Measurements from ENCODE around the gene PCDHB8. TPM values are rescaled to one million over a fixed set of nuclear protein-coding genes. Genes with fewer than 3 reads are reported as not detected.
"Not testable (repeated sequence)": the region's sequence is repeated elsewhere in the genome, so short reads cannot be mapped to it uniquely, and the experiment has no call there.

PCDHB8 gene
- total RNA-seq, 1 experiment from 2014 or later: 7.6 TPM

DNA sequence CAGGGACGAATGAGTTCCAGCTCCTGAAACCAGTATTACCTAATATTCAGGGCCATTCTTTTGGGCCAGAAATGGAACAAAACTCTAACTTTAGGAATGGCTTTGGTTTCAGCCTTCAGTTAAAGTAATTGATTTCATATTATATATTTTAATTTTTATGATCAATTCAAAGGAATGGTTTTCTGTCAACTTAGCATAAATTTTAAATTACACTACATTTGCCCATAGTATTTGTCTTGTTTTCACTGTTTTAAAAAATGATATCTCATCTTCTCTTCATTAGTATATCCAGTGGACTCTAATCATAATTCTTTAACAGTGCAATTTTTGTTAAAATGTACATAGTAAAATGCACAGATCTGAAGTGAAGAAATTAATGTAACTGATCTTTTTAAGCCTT is 2.7 kb downstream of the PCDHB8 start:
- CTCF ChIA-PET: no interaction called here

DNA sequence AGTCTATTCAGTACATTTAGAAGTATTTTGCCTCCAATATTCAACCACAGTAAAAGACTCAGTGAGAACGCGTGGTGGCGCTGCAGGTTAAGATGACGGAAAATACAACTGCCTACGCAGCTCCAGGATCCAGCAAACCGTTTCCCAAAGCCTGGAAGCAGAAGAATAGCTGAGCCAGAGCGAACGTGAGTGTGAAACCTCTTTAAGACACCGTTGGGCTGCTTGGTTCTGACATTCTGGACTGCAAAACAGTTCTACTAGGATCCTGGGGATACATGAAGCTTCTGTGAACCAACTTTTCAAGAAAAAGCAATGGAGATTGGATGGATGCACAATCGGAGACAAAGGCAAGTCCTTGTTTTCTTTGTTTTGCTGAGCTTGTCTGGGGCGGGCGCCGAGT is 4.7 kb downstream of the PCDHB8 start, which contains the start of gene PCDHB16:
Gene PCDHB16 (plus strand): TSS at position 140 of the 400 bp plus-strand sequence. CDS start 173 bp downstream, at position 313.
- intact Hi-C loops (cut with micrococcal nuclease; ENCODE audit: unreplicated experiment): no loop called here
- no peaks in the 10 kb centered on the region for H3K9me3 ChIP-seq (ENCODE audit: control insufficient read depth, insufficient read depth, low read depth, low read length)
- TF ChIP-seq, protein P1, sequence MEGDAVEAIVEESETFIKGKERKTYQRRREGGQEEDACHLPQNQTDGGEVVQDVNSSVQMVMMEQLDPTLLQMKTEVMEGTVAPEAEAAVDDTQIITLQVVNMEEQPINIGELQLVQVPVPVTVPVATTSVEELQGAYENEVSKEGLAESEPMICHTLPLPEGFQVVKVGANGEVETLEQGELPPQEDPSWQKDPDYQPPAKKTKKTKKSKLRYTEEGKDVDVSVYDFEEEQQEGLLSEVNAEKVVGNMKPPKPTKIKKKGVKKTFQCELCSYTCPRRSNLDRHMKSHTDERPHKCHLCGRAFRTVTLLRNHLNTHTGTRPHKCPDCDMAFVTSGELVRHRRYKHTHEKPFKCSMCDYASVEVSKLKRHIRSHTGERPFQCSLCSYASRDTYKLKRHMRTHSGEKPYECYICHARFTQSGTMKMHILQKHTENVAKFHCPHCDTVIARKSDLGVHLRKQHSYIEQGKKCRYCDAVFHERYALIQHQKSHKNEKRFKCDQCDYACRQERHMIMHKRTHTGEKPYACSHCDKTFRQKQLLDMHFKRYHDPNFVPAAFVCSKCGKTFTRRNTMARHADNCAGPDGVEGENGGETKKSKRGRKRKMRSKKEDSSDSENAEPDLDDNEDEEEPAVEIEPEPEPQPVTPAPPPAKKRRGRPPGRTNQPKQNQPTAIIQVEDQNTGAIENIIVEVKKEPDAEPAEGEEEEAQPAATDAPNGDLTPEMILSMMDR (IDR thresholded peaks at IDR 0.05): peak; percentile 33
- no peak for TF ChIP-seq TCF7L2 (IDR thresholded peaks at IDR 0.05; ENCODE audit: low read depth, low read length)
- no peak for TF ChIP-seq POLR2AphosphoS5 (IDR thresholded peaks at IDR 0.05; ENCODE audit: low read depth, low read length)
- TF ChIP-seq, protein P2, sequence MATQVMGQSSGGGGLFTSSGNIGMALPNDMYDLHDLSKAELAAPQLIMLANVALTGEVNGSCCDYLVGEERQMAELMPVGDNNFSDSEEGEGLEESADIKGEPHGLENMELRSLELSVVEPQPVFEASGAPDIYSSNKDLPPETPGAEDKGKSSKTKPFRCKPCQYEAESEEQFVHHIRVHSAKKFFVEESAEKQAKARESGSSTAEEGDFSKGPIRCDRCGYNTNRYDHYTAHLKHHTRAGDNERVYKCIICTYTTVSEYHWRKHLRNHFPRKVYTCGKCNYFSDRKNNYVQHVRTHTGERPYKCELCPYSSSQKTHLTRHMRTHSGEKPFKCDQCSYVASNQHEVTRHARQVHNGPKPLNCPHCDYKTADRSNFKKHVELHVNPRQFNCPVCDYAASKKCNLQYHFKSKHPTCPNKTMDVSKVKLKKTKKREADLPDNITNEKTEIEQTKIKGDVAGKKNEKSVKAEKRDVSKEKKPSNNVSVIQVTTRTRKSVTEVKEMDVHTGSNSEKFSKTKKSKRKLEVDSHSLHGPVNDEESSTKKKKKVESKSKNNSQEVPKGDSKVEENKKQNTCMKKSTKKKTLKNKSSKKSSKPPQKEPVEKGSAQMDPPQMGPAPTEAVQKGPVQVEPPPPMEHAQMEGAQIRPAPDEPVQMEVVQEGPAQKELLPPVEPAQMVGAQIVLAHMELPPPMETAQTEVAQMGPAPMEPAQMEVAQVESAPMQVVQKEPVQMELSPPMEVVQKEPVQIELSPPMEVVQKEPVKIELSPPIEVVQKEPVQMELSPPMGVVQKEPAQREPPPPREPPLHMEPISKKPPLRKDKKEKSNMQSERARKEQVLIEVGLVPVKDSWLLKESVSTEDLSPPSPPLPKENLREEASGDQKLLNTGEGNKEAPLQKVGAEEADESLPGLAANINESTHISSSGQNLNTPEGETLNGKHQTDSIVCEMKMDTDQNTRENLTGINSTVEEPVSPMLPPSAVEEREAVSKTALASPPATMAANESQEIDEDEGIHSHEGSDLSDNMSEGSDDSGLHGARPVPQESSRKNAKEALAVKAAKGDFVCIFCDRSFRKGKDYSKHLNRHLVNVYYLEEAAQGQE (IDR thresholded peaks at IDR 0.05; ENCODE audit: insufficient read depth in 1 of 2, low read depth in 2 of 2, low read length in 1 of 2): no peak
- POLR2A ChIA-PET: no interaction called here
- no peak within 1 kb of the TSS; a peak in 1 of 4 replicates for H3K4me3 ChIP-seq (ENCODE audit: low read depth in 2 of 2, low read length in 2 of 2)
- ATAC-seq: no peak
- CTCF ChIA-PET: interaction anchor here (1.2 kb wide), 1 partner anchor 26 kb away, joined by 3 read pairs; no protein-coding TSS in a partner anchor
- no peak within 1 kb of the TSS for H3K27ac ChIP-seq (ENCODE audit: low read length)
- peaks cover 3% of the 10 kb centered on the region for H3K4me1 ChIP-seq (ENCODE audit: control insufficient read depth, insufficient read depth, low read length)
- peaks cover 3% of the 10 kb centered on the region; the same call in 1 of the 2 replicates for H3K27me3 ChIP-seq (ENCODE audit: control insufficient read depth, insufficient read depth, low read length)
- no peaks in the 10 kb centered on the region for H3K36me3 ChIP-seq (ENCODE audit: control insufficient read depth, insufficient read depth, low read length)
- in situ Hi-C loops (cut with HindIII; ENCODE audit: low pct_unique_long_range_greater_than_20kb, low sequenced_read_pairs): loop anchor here (25.0 kb wide), 2 partner anchors 95 to 155 kb away; partner anchors contain the start of genes PCDHB2, PCDHGA1, PCDHGA2 and PCDHGA3
- no TSS peak for BruUV-seq (replicated peaks)
- DNase-seq (ENCODE audit: low read depth, low spot score): no peak

More for the DNA sequence above, 2.7 kb downstream of the PCDHB8 start:
- in situ Hi-C loops (cut with HindIII; ENCODE audit: low pct_unique_long_range_greater_than_20kb, low sequenced_read_pairs) (loop anchor here (25.0 kb wide), 2 partner anchors 93 to 157 kb away; partner anchors contain the start of genes PCDHB2, PCDHGA1, PCDHGA2 and PCDHGA3), intact Hi-C loops (cut with micrococcal nuclease; ENCODE audit: unreplicated experiment) (no loop called here)
- TF ChIP-seq SIN3A (IDR thresholded peaks at IDR 0.05; ENCODE audit: borderline replicate concordance, insufficient read depth, low read depth, low read length): no peak
- TF ChIP-seq, protein P1 (IDR thresholded peaks at IDR 0.05): no peak
- TF ChIP-seq, protein P2 (IDR thresholded peaks at IDR 0.05; ENCODE audit: insufficient read depth in 1 of 2, low read depth in 2 of 2, low read length in 1 of 2): no peak
- TF ChIP-seq POLR2AphosphoS5 (IDR thresholded peaks at IDR 0.05; ENCODE audit: low read depth, low read length): no peak
- TF ChIP-seq TCF7L2 (IDR thresholded peaks at IDR 0.05; ENCODE audit: low read depth, low read length): no peak
- ATAC-seq (no peak), DNase-seq (ENCODE audit: low read depth, low spot score) (no peak)
- no peak overlapping the region for H3K27ac ChIP-seq (ENCODE audit: low read length)
- H3K9me3 ChIP-seq (ENCODE audit: control insufficient read depth, insufficient read depth, low read depth, low read length): no peaks in the 10 kb centered on the region
- POLR2A ChIA-PET: no interaction called here
- no peak overlapping the region for H3K4me3 ChIP-seq (ENCODE audit: low read depth in 2 of 2, low read length in 2 of 2)
- H3K27me3 ChIP-seq (ENCODE audit: control insufficient read depth, insufficient read depth, low read length): peaks cover 22% of the 10 kb centered on the region
- no TSS peak for BruUV-seq (replicated peaks)
- peaks cover 7% of the 10 kb centered on the region for H3K4me1 ChIP-seq (ENCODE audit: control insufficient read depth, insufficient read depth, low read length)
- H3K36me3 ChIP-seq (ENCODE audit: control insufficient read depth, insufficient read depth, low read length): no peaks in the 10 kb centered on the region

- H3K27ac ChIP-seq (ENCODE audit: low read length); DNase-seq (ENCODE audit: low read depth, low spot score); H3K9me3 ChIP-seq (ENCODE audit: control insufficient read depth, insufficient read depth, low read depth, low read length); H3K4me1 ChIP-seq (ENCODE audit: control insufficient read depth, insufficient read depth, low read length); H3K4me3 ChIP-seq (ENCODE audit: low read depth in 2 of 2, low read length in 2 of 2); intact Hi-C loops (cut with micrococcal nuclease; ENCODE audit: unreplicated experiment); ATAC-seq; POLR2A ChIA-PET; H3K36me3 ChIP-seq (ENCODE audit: control insufficient read depth, insufficient read depth, low read length); BruUV-seq (replicated peaks); H3K27me3 ChIP-seq (ENCODE audit: control insufficient read depth, insufficient read depth, low read length): not testable (repeated sequence)
- CTCF ChIA-PET: interaction anchor here (0.6 kb wide), 1 partner anchor 228 kb away, joined by 3 read pairs; no protein-coding TSS in a partner anchor
- in situ Hi-C loops (cut with HindIII; ENCODE audit: low pct_unique_long_range_greater_than_20kb, low sequenced_read_pairs): loop anchor here (25.0 kb wide), 2 partner anchors 97 to 153 kb away; partner anchors contain the start of genes PCDHB2, PCDHGA1, PCDHGA2 and PCDHGA3
These were observed 6.7 kb downstream of the PCDHB8 start for GRCh38 chr5:141184117-141184855.

Data from Panc1 (cell line).